Kidney capillary endothelial cell (primary cell): ENCODE measurements around the gene TPRG1.

ENCODE experiments used
- DNase-seq: peaks from one replicate; pipeline ENCODE4 v3.0.0-alpha.2; 2018; ENCODE audit warnings: low spot score

TPRG1 gene

GRCh38 chr3:189355481-189356201, 183.9 kb downstream of the TPRG1 start:
- DNase-seq = no peak

GRCh38 chr3:189360291-189360690, 188.5 kb downstream of the TPRG1 start:
- DNase-seq = no peak

- DNase-seq = no peak
Observed at GRCh38 chr3:189361103-189361835, 189.5 kb downstream of the TPRG1 start.

GRCh38 chr3:189363590-189364255, 192.0 kb downstream of the TPRG1 start:
- no peak for DNase-seq

GRCh38 chr3:189365609-189366564, 194.1 kb downstream of the TPRG1 start:
- no peak for DNase-seq

GRCh38 chr3:189368384-189368783, 196.6 kb downstream of the TPRG1 start:
- no peak for DNase-seq

- no peak for DNase-seq
Observed at GRCh38 chr3:189369636-189370035, 197.9 kb downstream of the TPRG1 start.

GRCh38 chr3:189372243-189372642, 200.5 kb downstream of the TPRG1 start:
- DNase-seq = no peak
